Measurements from ENCODE around the gene EIF3B.
A peak's percentile ranks its signal among the peaks of the same experiment; 100 is the strongest.
"Not testable (repeated sequence)": the region's sequence is repeated elsewhere in the genome, so short reads cannot be mapped to it uniquely, and the experiment has no call there.

The EIF3B gene

DNA sequence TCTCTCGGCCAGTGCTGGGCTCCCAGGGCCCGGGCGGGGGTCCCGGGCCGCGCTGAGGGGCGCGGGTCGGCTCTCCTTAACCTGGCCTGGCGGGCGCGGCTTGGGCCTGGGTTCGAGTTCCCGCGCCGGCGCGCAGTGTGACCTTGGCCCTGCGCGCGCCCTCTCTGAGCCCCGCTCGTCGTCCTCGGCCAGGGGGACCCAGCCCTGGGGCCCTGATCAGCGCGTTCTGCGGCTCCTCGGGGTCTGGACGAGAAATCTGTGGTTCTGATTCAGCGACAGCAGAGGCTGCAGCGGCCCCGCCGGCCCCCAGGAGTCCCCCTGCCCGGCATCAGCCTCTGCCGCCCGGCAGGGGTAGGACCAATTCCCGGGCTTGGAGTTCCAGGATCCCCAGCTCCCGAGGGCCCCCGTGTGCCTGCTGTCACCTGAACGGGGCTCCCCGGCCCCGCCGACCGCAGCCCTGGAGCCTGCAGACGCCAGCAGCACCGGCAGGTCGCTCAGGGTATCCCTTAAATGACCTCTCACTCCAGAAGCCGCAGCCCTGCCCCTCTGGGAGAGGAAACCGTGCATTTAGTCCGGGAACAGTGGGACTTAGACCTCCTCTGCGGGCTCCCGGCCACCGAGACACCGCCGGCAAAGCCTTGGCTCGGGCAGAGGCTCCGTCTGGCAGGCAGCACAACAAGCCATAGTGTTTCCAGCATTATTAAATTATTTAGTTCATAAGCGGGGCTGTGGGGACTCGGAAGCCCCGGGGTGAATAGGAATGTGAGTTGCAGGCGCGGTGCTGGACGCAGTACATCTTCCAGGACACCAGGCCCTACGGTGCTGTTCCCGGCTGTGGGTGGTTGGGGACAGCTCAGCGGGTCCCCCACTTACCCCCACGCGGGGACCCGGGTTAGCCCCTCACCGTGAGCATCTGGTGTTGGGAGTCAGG lies 49.4 kb downstream of the EIF3B start:
- peak; percentile 43 for DNase-seq

- DNase-seq: no peak
Measured at GRCh38 chr7:2404714-2405119, 50.1 kb downstream of the EIF3B start.

GRCh38 chr7:2405201-2405600 lies 50.6 kb downstream of the EIF3B start:
- no peak for DNase-seq

DNA sequence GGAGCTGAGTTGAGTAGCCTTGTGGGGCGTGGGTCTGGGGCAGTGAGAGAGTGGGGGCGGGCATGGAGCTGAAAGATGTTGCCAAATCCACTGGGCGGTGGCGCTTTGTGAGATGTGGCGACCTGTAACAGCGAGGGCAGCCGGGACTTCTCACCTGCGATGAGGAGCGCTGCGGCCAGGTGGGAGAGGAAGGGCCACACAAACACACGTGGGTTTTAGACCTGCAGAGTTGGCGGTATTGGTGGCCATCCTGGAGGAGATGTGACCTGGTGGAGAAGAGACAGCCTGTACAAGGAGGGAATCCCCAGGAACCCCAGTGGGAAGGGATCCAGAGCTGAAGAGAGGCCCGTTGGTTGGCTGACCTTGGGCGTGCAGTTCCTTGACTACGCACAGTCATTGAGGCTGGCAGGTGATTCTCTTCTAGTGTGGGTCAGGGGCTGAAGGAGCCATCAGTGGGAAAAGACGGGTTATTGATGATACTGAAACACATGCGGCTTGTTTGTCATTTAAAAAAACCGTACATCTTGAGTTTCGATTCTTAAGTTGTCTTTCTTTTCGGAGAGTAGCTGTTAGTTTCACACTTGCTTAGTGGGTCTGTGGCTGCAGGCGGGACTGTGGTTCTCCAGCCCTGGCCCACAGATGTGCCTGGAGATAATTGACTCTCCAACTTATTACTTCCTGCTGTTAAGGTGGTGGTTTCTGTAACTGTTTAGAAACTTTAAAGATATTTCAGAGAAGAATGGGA lies 51.1 kb downstream of the EIF3B start:
- peak; percentile 80 for DNase-seq

DNA sequence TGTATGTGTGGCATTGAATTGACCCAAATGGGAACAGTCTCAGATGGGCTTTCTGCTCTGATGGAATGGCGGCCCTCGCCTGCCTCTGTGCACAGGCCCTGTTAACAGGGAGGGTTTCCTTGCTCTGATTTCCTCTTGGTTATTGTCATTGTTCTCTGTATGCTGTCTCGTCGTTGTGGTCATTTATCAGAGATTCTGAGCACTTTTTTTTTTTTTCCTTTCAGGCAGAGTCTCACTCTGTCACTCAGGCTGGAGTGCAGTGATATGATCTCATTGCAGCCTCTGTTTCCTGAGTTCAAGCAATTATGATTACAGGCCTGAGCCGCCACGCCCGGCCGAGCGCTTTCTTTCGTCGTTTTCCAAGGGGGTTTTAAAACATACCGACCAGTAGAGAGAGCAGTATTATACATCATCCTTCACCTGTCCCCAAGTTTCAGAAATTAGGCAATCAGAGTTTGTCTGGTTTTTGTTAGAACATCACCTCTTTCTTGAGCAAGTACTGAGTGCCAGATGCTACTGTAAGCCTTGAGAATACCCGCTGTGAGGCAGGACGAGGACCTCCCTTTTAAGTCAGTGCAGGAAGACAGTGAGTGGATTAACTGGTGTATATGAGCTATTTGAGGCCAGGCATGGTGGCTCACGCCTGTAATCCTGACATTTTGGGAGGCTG lies 55.3 kb downstream of the EIF3B start:
- no peak for DNase-seq

DNA sequence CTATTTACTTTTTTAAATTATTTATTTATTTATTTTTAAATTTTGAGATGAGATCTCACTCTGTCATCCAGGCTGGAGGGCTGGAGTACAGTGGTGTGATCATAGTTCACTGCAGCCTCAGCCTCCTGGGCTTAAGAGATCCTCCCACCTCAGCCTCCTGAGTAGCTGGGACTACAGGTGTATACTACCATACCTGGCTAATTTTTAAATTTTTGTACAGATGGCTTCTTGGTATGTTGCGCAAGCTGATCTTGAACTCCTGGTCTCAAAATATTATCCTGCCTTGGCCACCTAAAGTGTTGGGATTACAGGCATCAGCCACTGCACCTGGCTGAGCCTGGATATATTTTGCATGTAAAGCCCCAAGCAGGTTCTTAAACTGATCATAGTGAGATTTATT lies 56.4 kb downstream of the EIF3B start:
- no peak for DNase-seq

- DNase-seq: no peak
Measured at GRCh38 chr7:2411815-2412586, 57.4 kb downstream of the EIF3B start.

- no peak for DNase-seq
Measured at GRCh38 chr7:2412587-2413201, 58.1 kb downstream of the EIF3B start.

- DNase-seq: no peak
Measured at GRCh38 chr7:2416063-2416462, 61.4 kb downstream of the EIF3B start.

GRCh38 chr7:2416650-2417049 lies 62.0 kb downstream of the EIF3B start:
- no peak for DNase-seq

DNA sequence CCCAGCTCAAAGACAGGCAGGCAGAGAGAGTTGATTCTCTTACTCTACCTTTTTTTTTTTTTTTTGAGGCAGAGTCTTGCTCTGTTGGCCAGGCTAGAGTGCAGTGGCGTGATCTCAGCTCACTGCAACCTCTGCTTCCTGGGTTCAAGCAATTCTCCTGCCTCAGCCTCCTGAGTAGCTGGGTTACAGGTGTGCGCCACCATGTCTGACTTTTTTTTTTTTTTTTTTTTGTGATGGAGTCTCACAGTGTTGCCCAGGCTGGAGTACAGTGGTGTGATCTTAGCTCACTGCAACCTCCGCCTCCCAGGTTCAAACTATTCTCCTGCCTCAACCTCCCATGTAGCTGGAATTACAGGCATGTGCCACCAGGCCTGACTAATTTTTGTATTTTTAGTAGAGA lies 62.6 kb downstream of the EIF3B start:
- not testable (repeated sequence) for DNase-seq

- peak; percentile 63 for DNase-seq
Measured at GRCh38 chr7:2417981-2418481, 63.4 kb downstream of the EIF3B start.

DNA sequence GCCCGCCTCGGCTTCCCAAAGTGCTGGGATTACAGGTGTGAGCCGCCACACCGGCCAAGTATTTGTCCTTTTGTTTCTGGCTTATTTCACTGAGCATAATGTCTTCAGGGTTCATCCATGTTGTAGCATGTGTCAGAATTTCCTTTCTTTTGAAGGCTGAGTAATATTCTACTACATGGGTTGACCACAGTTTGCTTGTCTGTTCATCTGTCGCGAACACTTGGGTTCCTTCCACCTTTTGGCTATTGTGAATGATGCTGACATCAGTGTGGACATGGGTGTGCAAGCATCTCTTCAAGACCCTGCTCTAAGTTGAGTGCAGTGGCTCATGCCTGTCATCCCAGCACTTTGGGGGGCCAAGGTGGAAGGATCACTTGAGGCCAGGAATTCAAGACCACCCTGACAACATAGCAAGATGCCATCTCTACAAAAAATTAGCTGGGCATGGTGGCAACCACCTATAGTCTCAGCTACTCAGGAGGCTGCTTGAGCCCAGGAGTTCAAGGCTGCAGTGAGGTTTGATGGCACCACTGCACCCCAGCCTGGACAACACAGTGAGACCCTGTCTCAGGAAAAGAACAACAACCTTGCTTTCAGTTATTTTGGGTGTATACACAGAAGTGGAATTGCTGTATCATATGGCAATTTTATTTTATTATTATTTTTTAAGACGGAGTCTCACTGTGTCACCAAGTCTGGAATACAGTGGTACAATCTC lies 65.7 kb downstream of the EIF3B start:
- no peak for DNase-seq

DNA sequence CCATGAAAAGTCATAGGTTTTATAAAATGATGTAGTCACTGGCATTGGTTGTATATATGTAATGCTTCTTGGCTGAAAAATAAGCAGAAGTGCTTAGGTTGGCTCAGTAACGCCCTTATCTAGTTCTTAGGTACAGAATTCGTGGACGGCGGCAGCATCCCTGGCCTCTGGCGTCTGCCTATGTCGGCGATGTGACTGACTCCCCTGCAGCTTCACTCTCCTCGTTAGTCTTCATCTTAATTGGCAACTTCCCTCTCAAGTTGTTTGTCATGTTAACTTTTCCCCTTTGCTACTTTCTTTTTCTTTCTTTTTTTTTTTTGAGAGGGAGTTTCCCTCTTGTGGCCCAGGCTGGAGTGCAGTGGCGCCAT lies 67.3 kb downstream of the EIF3B start:
- DNase-seq: no peak

- DNase-seq: no peak
Measured at GRCh38 chr7:2425749-2426148, 71.1 kb downstream of the EIF3B start.
